Measurements from ENCODE around the gene TUBGCP3.
A peak's percentile ranks its signal among the peaks of the same experiment; 100 is the strongest.

TUBGCP3 gene

GRCh38 chr13:112602189-112602588 is 14.2 kb upstream of the TUBGCP3 start:
- DNase-seq (ENCODE audit: insufficient read length, low spot score) (no peak), FAIRE-seq (no peak)
- no peak for TF ChIP-seq POLR2A (IDR thresholded peaks at IDR 0.05; ENCODE audit: low read depth, low read length)

DNA sequence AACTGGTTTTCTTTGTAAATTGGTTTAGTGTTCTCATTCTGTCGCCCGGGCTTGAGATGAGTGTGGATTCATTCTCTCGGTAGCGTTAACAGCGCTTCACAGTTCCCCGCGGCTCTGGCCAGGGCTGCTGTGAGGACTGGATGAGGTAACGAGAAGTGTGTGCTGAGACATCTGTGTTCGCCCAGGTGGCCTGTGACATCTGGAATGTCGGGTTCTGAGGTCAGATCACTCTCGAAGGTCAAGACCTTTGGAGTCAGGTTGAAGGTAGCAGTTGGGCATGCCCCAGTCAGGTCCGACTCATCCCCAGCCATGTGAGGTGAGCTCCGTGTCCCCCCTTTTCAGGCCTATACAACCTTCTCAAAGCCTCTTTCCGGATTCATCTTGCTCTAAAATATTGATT is 13.4 kb upstream of the TUBGCP3 start:
- FAIRE-seq = no peak
- no peak for TF ChIP-seq POLR2A (IDR thresholded peaks at IDR 0.05; ENCODE audit: low read depth, low read length)
- DNase-seq (ENCODE audit: insufficient read length, low spot score) = no peak

GRCh38 chr13:112596235-112596634 is 8.3 kb upstream of the TUBGCP3 start:
- no peak for TF ChIP-seq POLR2A (IDR thresholded peaks at IDR 0.05; ENCODE audit: low read depth, low read length)
- DNase-seq (ENCODE audit: insufficient read length, low spot score) (no peak), FAIRE-seq (peak; percentile 70)

- DNase-seq (ENCODE audit: insufficient read length, low spot score) = no peak
- TF ChIP-seq POLR2A (IDR thresholded peaks at IDR 0.05; ENCODE audit: low read depth, low read length) = no peak
- no peak for FAIRE-seq
Measured at GRCh38 chr13:112592647-112593046, 4.7 kb upstream of the TUBGCP3 start.

- DNase-seq (ENCODE audit: insufficient read length, low spot score) (no peak), FAIRE-seq (no peak)
- TF ChIP-seq POLR2A (IDR thresholded peaks at IDR 0.05; ENCODE audit: low read depth, low read length) = no peak
Measured at GRCh38 chr13:112592181-112592580, 4.2 kb upstream of the TUBGCP3 start.

DNA sequence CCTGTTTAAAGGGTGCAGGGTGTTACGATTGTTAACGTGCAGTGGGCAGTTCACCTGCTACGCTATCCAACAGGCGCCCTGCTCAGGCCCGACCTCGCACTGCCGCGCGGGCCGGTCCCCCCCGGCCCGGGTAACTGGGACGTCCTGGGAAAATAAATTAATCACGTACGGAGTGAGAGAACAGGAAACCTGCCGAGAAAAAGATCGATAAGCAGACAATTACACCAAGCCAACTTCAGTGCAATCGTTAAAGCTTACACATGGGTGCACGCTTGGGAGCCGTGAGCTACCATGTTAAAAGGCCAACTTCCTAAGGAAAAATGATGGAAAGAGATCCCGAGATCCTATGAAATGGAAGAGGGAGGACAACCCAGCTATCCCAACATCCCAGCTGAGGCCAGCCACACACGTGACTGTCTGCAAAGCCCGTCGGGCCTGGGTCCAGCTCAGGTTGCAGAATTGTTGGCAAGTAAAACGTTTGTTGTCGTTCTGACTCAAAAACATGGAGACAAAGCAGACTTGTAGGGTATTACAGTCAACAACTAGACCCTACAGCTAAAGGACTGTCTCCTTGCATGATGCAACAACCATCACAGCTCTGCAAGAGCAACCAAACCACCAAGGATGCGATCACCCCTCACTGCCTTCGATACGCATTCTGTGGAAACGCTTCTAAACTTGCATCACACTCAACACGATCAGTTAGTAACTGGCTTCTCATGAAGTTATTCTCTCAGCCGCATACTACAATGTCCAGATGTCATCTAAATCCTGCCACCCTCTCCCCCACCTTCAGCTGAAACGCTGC is 741 bp upstream of the TUBGCP3 start:
- TF ChIP-seq POLR2A (IDR thresholded peaks at IDR 0.05; ENCODE audit: low read depth, low read length) = no peak
- peak; percentile 78 for FAIRE-seq

DNA sequence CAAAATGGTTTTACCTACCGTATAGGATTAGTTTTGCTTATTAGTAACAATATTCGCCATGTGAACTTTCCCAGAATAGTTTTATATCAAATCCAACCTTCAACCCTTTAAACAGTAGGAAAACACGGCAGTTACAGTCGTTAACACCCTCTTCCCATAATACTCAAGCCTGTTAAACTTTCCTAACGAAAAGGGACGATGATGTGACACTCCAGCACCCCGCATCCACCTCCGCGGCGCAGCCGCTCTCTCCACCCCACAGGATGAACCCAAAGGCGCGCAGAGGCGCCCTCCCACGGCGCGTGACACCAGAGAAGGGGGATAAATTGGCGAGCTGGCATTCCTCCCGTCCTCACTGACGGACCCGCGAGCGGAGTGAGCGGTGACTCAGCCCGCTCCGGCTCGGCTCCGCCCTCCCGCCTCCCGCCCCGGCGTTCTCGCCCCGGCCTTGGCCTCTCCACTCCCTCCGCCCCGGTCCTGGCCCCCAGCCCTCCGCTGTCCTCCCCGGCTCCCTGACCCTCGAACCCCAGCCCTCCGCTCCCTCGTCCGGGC is 665 bp downstream of the TUBGCP3 start:
- peak; percentile 52; the same call in 1 of the 2 replicates for TF ChIP-seq POLR2A (IDR thresholded peaks at IDR 0.05; ENCODE audit: low read depth, low read length)
- FAIRE-seq (peak; percentile 99), DNase-seq (ENCODE audit: insufficient read length, low spot score) (peak; percentile 99)

More for the DNA sequence above, 741 bp upstream of the TUBGCP3 start:
- no peak for DNase-seq (ENCODE audit: insufficient read length, low spot score)

DNA sequence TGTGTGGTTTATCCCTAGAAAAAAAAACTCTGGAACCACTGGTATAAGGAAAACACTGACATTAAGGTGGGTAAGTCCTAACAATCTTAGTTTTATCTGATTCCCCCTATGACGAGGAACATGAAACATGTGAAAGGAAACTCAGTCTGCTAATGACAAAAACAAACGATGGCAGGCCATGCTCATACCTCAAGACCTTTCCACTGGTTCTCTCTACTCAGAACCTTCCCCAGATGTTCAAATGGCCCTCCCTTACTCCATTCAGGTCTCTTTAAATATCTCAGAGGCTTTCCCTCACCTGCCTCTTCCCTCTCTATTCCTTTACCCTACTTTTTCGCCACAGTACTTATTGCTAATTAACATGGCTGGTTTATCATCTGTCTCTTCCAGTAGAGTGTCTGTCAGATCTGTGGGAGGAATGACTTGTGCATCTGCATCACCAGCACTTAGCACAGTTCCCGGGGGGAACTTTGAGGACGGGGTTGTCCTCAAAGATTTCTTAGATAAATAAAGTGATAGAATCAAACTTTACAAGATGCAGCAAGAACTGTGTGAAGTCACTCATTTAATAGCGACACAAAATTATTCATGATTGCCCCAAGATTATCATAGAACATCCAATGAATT is 1.5 kb downstream of the TUBGCP3 start:
- TF ChIP-seq POLR2A (IDR thresholded peaks at IDR 0.05; ENCODE audit: low read depth, low read length) = no peak
- DNase-seq (ENCODE audit: insufficient read length, low spot score) (no peak), FAIRE-seq (no peak)

GRCh38 chr13:112583592-112584277 is 4.2 kb downstream of the TUBGCP3 start:
- DNase-seq (ENCODE audit: insufficient read length, low spot score) (no peak), FAIRE-seq (peak; percentile 67)
- TF ChIP-seq POLR2A (IDR thresholded peaks at IDR 0.05; ENCODE audit: low read depth, low read length) = no peak

- no peak for FAIRE-seq
- no peak for DNase-seq (ENCODE audit: insufficient read length, low spot score)
- TF ChIP-seq POLR2A (IDR thresholded peaks at IDR 0.05; ENCODE audit: low read depth, low read length) = no peak
Measured at GRCh38 chr13:112582263-112582662, 5.7 kb downstream of the TUBGCP3 start.

GRCh38 chr13:112580912-112581311 is 7.0 kb downstream of the TUBGCP3 start:
- no peak for FAIRE-seq
- no peak for TF ChIP-seq POLR2A (IDR thresholded peaks at IDR 0.05; ENCODE audit: low read depth, low read length)
- no peak for DNase-seq (ENCODE audit: insufficient read length, low spot score)

DNA sequence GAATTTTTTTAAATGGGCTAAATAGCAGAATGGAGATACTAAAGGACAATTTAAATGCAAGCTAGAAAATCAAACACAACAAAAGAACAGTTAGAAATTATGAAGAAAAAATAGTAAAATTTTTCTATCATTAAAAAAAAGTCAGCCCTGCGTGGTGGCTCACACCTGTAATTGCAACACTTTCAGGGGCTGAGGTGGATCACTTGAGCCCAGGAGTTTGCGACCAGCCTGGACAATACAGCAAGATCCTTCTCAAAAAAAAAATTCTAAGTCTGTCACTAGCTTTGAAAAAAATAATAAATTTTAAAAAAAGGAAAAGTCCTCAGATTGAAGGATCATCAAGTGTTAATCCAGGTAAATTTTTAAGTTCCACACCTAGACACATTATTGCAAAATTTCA is 7.7 kb downstream of the TUBGCP3 start:
- no peak for TF ChIP-seq POLR2A (IDR thresholded peaks at IDR 0.05; ENCODE audit: low read depth, low read length)
- DNase-seq (ENCODE audit: insufficient read length, low spot score) (no peak), FAIRE-seq (no peak)

GRCh38 chr13:112579310-112579843 is 8.6 kb downstream of the TUBGCP3 start:
- FAIRE-seq (no peak), DNase-seq (ENCODE audit: insufficient read length, low spot score) (no peak)
- TF ChIP-seq POLR2A (IDR thresholded peaks at IDR 0.05; ENCODE audit: low read depth, low read length) = no peak

- DNase-seq (ENCODE audit: insufficient read length, low spot score) (no peak), FAIRE-seq (no peak)
- TF ChIP-seq POLR2A (IDR thresholded peaks at IDR 0.05; ENCODE audit: low read depth, low read length) = no peak
Measured at GRCh38 chr13:112576768-112577167, 11.2 kb downstream of the TUBGCP3 start.

Data from H54 (cell line).